ENCODE data around the gene GRIN2C. TPM values are rescaled to one million over a fixed set of nuclear protein-coding genes. Genes with fewer than 3 reads are reported as not detected.

The GRIN2C gene
- total RNA-seq, 2 experiments from 2014 or later = not detected

DNA sequence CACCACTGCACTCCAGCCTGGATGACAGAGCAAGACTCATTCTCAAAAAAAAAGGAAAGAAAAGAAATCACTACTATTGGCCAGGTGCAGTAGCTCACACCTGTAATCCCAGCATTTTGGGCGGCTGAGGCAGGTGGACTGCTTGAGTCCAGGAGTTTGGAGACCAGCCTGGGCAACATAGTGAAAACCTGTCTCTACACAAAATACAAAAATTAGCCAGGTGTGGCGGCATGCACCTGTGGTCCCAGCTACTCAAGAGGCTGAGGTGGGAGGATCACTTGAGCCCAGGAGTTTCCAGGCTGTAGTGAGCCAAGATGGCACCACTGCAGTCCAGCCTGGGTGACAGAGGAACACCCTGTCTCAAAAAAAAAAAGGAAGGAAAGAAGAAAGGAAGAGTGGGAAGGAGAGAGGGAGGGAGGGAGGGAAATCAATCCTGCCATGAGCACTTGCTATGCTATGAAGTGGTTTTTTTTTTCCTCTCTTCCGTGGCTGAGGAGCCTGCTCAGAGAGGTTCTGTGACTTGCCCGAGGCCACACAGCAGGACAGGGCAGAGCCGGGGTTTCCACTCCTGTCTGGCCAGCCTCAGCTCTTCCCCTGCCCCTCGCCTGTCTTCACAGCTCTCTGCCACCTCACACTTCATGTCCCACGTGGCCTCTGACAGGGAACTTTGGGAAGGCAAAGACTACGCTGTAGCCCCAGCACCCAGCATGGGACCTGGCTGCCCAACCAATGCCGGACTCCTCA is 10.9 kb downstream of the GRIN2C start:
- POLR2A ChIA-PET = no interaction called here
- ATAC-seq = no peak
- Mint-ChIP-seq H3K36me3 (ENCODE audit: low read depth) (no peaks in the 10 kb centered on the region), H3K4me3 (no peak overlapping the region), H3K4me1 (ENCODE audit: low read depth) (peaks cover 2% of the 10 kb centered on the region), H3K27me3 (peaks cover 24% of the 10 kb centered on the region), H3K9me3 (no peaks in the 10 kb centered on the region), H3K27ac (no peak overlapping the region)
- CTCF ChIA-PET = interaction anchor here (1.1 kb wide), 1 partner anchor 10 kb away, joined by 3 read pairs; no protein-coding TSS in a partner anchor
- intact Hi-C loops (cut with micrococcal nuclease) = no loop called here
- DNase-seq = no peak
- TF ChIP-seq, protein P1, sequence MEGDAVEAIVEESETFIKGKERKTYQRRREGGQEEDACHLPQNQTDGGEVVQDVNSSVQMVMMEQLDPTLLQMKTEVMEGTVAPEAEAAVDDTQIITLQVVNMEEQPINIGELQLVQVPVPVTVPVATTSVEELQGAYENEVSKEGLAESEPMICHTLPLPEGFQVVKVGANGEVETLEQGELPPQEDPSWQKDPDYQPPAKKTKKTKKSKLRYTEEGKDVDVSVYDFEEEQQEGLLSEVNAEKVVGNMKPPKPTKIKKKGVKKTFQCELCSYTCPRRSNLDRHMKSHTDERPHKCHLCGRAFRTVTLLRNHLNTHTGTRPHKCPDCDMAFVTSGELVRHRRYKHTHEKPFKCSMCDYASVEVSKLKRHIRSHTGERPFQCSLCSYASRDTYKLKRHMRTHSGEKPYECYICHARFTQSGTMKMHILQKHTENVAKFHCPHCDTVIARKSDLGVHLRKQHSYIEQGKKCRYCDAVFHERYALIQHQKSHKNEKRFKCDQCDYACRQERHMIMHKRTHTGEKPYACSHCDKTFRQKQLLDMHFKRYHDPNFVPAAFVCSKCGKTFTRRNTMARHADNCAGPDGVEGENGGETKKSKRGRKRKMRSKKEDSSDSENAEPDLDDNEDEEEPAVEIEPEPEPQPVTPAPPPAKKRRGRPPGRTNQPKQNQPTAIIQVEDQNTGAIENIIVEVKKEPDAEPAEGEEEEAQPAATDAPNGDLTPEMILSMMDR (IDR thresholded peaks at IDR 0.05) = no peak

DNA sequence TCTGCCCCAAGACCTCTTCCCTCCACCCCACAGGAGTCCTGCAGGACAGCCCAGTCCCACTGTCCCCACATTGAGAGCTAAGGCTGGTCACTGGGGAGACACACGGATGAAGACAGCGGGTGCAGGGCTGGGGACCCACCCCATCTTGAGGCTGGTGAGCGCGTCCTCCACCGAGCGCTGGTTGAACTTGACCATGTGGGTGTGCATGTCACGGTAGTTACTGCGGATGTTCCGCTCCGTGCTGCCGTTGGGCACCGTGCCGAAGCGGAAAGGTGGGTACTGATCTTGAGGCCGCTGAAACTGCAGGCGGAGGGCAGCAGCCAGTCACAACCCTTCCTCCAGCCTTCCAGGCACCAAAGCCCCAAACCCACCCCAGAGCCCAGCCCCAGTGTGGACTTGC is 13.1 kb downstream of the GRIN2C start:
- ChIA-PET POLR2A (no interaction called here), CTCF (interaction anchor here (0.7 to 8.7 kb wide), 2 partner anchors 15 to 55 kb away, joined by 3 to 101 read pairs; partner anchors contain the start of gene GRIN2C)
- Mint-ChIP-seq H3K27ac (no peak overlapping the region), H3K9me3 (no peaks in the 10 kb centered on the region), H3K4me1 (ENCODE audit: low read depth) (peaks cover 3% of the 10 kb centered on the region), H3K4me3 (no peak overlapping the region), H3K27me3 (peaks cover 18% of the 10 kb centered on the region), H3K36me3 (ENCODE audit: low read depth) (peaks cover 2% of the 10 kb centered on the region)
- ATAC-seq = no peak
- intact Hi-C loops (cut with micrococcal nuclease) = no loop called here
- no peak for DNase-seq
- TF ChIP-seq, protein P1 (IDR thresholded peaks at IDR 0.05) = no peak

DNA sequence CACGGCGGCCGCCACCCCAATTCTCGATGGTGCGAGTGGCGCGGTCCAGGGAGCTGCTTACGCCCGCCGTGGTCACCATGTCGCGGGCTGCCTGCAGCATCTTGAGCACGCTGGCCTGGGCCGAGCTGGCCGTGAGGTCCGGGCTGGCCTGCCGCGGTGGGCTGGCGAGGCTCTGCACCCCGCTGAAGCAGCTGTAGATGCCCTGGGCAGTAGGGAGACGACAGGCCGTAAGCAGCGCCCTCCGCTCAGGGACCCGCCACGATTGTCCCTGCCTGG is 16.4 kb downstream of the GRIN2C start:
- Mint-ChIP-seq H3K36me3 (ENCODE audit: low read depth) (peaks cover 2% of the 10 kb centered on the region), H3K4me1 (ENCODE audit: low read depth) (peaks cover 20% of the 10 kb centered on the region), H3K4me3 (no peak overlapping the region), H3K27ac (no peak overlapping the region), H3K27me3 (peaks cover 14% of the 10 kb centered on the region), H3K9me3 (no peaks in the 10 kb centered on the region)
- intact Hi-C loops (cut with micrococcal nuclease) = no loop called here
- DNase-seq (no peak), ATAC-seq (no peak)
- CTCF ChIA-PET = interaction anchor here (0.9 to 8.7 kb wide), 10 partner anchors 9 to 119 kb away, joined by 3 to 101 read pairs (median 4); partner anchors contain the start of genes FDXR and GRIN2C
- TF ChIP-seq, protein P1 (IDR thresholded peaks at IDR 0.05) = no peak
- POLR2A ChIA-PET = interaction anchor here (1.1 to 1.2 kb wide), 2 partner anchors 9 to 14 kb away, joined by 3 read pairs; no protein-coding TSS in a partner anchor

DNA sequence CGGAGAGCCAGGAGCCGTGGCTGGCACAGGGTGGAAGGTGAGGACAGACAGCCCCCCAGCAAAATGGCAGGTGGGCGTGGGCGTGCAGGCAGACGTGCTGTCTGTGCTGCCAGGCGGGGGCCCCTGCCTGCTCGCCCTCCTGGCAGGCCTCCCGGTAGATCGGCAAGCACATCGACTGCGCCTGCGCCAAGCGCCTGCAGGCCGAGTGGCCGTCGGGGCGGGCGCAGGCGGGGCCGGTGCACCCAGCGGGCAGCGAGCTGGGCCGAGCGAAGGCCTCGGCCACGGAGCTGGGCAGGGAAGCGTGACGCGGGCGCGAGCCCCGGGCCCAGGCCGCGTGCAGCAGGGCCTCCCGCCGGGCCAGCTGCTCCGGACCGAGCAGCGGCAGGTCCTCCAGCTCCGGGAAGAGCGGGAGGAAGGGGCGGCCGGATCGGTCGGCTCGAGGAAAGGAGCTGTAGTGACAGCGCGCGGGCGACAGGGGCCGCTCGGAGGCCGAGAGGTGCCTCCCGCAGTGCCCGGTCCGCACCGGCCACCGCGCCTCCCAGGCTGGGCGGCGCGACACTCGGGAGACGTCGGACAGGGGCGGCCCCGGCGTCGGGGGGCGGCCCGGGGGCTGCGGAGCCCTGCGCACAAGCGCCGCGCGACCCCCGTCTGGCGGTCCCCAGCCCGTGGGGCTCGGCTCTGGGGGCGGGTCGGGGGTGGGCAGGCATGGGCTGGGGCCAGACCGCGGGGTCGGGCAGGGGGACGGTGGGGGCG is 16.9 kb downstream of the GRIN2C start:
- ChIA-PET POLR2A (interaction anchor here (1.1 kb wide), 1 partner anchor 9 kb away, joined by 3 read pairs; no protein-coding TSS in a partner anchor), CTCF (interaction anchor here (0.9 to 8.7 kb wide), 10 partner anchors 9 to 119 kb away, joined by 3 to 101 read pairs (median 4); partner anchors contain the start of genes FDXR and GRIN2C)
- Mint-ChIP-seq H3K27me3 (peaks cover 14% of the 10 kb centered on the region), H3K4me1 (ENCODE audit: low read depth) (peaks cover 20% of the 10 kb centered on the region), H3K4me3 (no peak overlapping the region), H3K27ac (no peak overlapping the region), H3K9me3 (no peaks in the 10 kb centered on the region), H3K36me3 (ENCODE audit: low read depth) (peaks cover 2% of the 10 kb centered on the region)
- DNase-seq (peak; percentile 35), ATAC-seq (peak; percentile 70)
- TF ChIP-seq, protein P1 (IDR thresholded peaks at IDR 0.05) = peak; percentile 54
- intact Hi-C loops (cut with micrococcal nuclease) = no loop called here

Measured in activated CD8-positive, alpha-beta T cell treated with anti-CD3 and anti-CD28 coated beads for 36 hours (primary cell).